Endothelial cell (in vitro differentiated cells): Measurements from ENCODE around the gene ZER1. TPM values are rescaled to one million over a fixed set of nuclear protein-coding genes. Genes with fewer than 3 reads are reported as not detected.

Source experiments
- DNase-seq: peaks from one replicate; pipeline ENCODE4 v3.0.0; 2021; ENCODE audit warnings: low spot score
- H3K27ac Mint-ChIP-seq: one replicate; pipeline ENCODE4 v1.8.0; 2021; ENCODE audit warnings: mixed read lengths, inconsistent platforms; ENCODE audit not compliant: unreplicated experiment
- H3K27me3 Mint-ChIP-seq: one replicate; pipeline ENCODE4 v1.8.0; 2021; ENCODE audit warnings: mild to moderate bottlenecking, moderate library complexity, mixed read lengths, inconsistent platforms; ENCODE audit not compliant: unreplicated experiment
- H3K36me3 Mint-ChIP-seq: one replicate; pipeline ENCODE4 v1.8.0; 2021; ENCODE audit warnings: mild to moderate bottlenecking, low read depth, mixed read lengths, inconsistent platforms; ENCODE audit not compliant: unreplicated experiment
- H3K4me1 Mint-ChIP-seq: one replicate; pipeline ENCODE4 v1.8.0; 2021; ENCODE audit warnings: mild to moderate bottlenecking, mixed read lengths, inconsistent platforms; ENCODE audit not compliant: unreplicated experiment
- H3K4me3 Mint-ChIP-seq: one replicate; pipeline ENCODE4 v1.8.0; 2021; ENCODE audit warnings: mild to moderate bottlenecking, mixed read lengths, inconsistent platforms; ENCODE audit not compliant: unreplicated experiment
- H3K9me3 Mint-ChIP-seq: one replicate; pipeline ENCODE4 v1.8.0; 2021; ENCODE audit warnings: mixed read lengths, inconsistent platforms; ENCODE audit not compliant: unreplicated experiment
- CTCF ChIP-seq: fragments of 200-600 bp; sonication (generic); IDR thresholded peaks from one replicate; pipeline ENCODE4 v1.5.0; 2021; ENCODE audit warnings: antibody characterized with exemption; ENCODE audit not compliant: unreplicated experiment
- total RNA-seq: library from RNA; stranded (reverse); fragmentation: NEBNext Ultra II Directional; extraction: Animal tissue kit (Norgen Biotek cat#: 25700); gene quantifications from one replicate; pipeline ENCODE4 v1.2.1, GENCODE V29; 2021; ENCODE audit not compliant: unreplicated experiment

The ZER1 gene
- total RNA-seq, 1 donor from 2014 or later, result 29.2 TPM

GRCh38 chr9:128723866-128724743 lies 47.6 kb downstream of the ZER1 start, which contains the start of gene ZDHHC12:
Gene ZDHHC12 (minus strand): TSS chr9:128724127. CDS start chr9:128724093, 34 bp downstream.
- Mint-ChIP-seq H3K27ac (peak within 1 kb of the TSS; percentile 81), H3K9me3 (no peaks in the 10 kb centered on the region), H3K4me1 (peaks cover 27% of the 10 kb centered on the region), H3K27me3 (peaks cover 12% of the 10 kb centered on the region), H3K36me3 (peaks cover 13% of the 10 kb centered on the region), H3K4me3 (peak within 1 kb of the TSS; percentile 97)
- no peak for TF ChIP-seq CTCF
- DNase-seq, result peak; percentile 89

GRCh38 chr9:128723352-128723865 lies 48.3 kb downstream of the ZER1 start:
- H3K27ac Mint-ChIP-seq, result peak overlapping the region; percentile 53
- H3K4me3 Mint-ChIP-seq, result peak overlapping the region; percentile 97
- H3K9me3 Mint-ChIP-seq, result no peaks in the 10 kb centered on the region
- H3K27me3 Mint-ChIP-seq, result peaks cover 12% of the 10 kb centered on the region
- H3K36me3 Mint-ChIP-seq, result peaks cover 13% of the 10 kb centered on the region
- H3K4me1 Mint-ChIP-seq, result peaks cover 27% of the 10 kb centered on the region
- no peak for DNase-seq
- no peak for TF ChIP-seq CTCF

GRCh38 chr9:128722380-128723351 lies 49.1 kb downstream of the ZER1 start:
- H3K4me1 Mint-ChIP-seq, result peaks cover 27% of the 10 kb centered on the region
- H3K9me3 Mint-ChIP-seq, result no peaks in the 10 kb centered on the region
- peaks cover 9% of the 10 kb centered on the region for H3K27me3 Mint-ChIP-seq
- no peak for DNase-seq
- peak overlapping the region; percentile 81 for H3K4me3 Mint-ChIP-seq
- TF ChIP-seq CTCF, result no peak
- H3K36me3 Mint-ChIP-seq, result peaks cover 13% of the 10 kb centered on the region
- peak overlapping the region; percentile 89 for H3K27ac Mint-ChIP-seq

- no peaks in the 10 kb centered on the region for H3K9me3 Mint-ChIP-seq
- no peak overlapping the region for H3K4me3 Mint-ChIP-seq
- TF ChIP-seq CTCF, result no peak
Observed at GRCh38 chr9:128721487-128722010, 50.2 kb downstream of the ZER1 start.

More at GRCh38 chr9:128721487-128722010, 50.2 kb downstream of the ZER1 start:
- peaks cover 9% of the 10 kb centered on the region for H3K27me3 Mint-ChIP-seq
- no peak overlapping the region for H3K27ac Mint-ChIP-seq
- DNase-seq, result no peak
- peaks cover 13% of the 10 kb centered on the region for H3K36me3 Mint-ChIP-seq
- H3K4me1 Mint-ChIP-seq, result peaks cover 27% of the 10 kb centered on the region
